Spinal cord (tissue), 10 donors: ENCODE data around the gene PATZ1. TPM values are rescaled to one million over a fixed set of nuclear protein-coding genes. Genes with fewer than 3 reads are reported as not detected.

Source experiments
- DNase-seq, 6 donors: peaks; one replicate each; pipeline versions ENCODE4 v3.0.0 to v3.0.0-alpha.2; 2013 to 2015; ENCODE audit warnings: low spot score in 6 of 6, low read depth in 4 of 6
- H3K27ac ChIP-seq: one replicate; pipeline ENCODE4 v1.5.1; 2013; ENCODE audit warnings: low read depth, low read length, control low read depth
- H3K27me3 ChIP-seq: one replicate; pipeline ENCODE4 v1.6.1; 2013; ENCODE audit warnings: low read length; ENCODE audit not compliant: control insufficient read depth, insufficient read depth
- H3K36me3 ChIP-seq: one replicate; pipeline ENCODE4 v1.6.1; 2013; ENCODE audit warnings: low read length; ENCODE audit not compliant: control insufficient read depth, insufficient read depth
- H3K4me1 ChIP-seq: one replicate; pipeline ENCODE4 v1.6.1; 2013; ENCODE audit warnings: low read length; ENCODE audit not compliant: control insufficient read depth, insufficient read depth
- H3K4me3 ChIP-seq: one replicate; pipeline ENCODE4 v1.5.1; 2013; ENCODE audit warnings: low read depth, low read length, control low read depth
- H3K9me3 ChIP-seq: one replicate; pipeline ENCODE4 v1.6.1; 2013; ENCODE audit warnings: low read length; ENCODE audit not compliant: control insufficient read depth, insufficient read depth
- WGBS: methylation state at CpG from one replicate; pipeline ENCODE4 v1.1.5; 2013; ENCODE audit warnings: missing lambda C conversion rate; ENCODE audit not compliant: insufficient coverage; 5-methylcytosine and 5-hydroxymethylcytosine counted together
- polyA plus RNA-seq, 2 donors: library from polyadenylated mRNA; unstranded; fragments of 120-200 nt; gene quantifications; one replicate each; pipeline ENCODE4 v1.2.1, GENCODE V29; 2013; ENCODE audit not compliant: insufficient read length in 2 of 2
- total RNA-seq, 2 donors: library from RNA; depleted of rRNA in 1 of 2; stranded (reverse); fragments of 120-200 nt in 1 of 2; fragments of >200 nt in 1 of 2; gene quantifications; one replicate each; pipeline versions ENCODE4 v1.2.3 to v1.2.4, GENCODE V29; 2013 to 2014
- donor health status: healthy.

Gene PATZ1
- total and polyA plus RNA-seq, 4 donors, result 18.6 to 62.5 (median 44.3) TPM

- Histone ChIP-seq H3K27ac (peak overlapping the region; percentile 81), H3K36me3 (peaks cover 49% of the 10 kb centered on the region), H3K4me3 (peak overlapping the region; percentile 77), H3K4me1 (peaks cover 72% of the 10 kb centered on the region), H3K27me3 (no peaks in the 10 kb centered on the region), H3K9me3 (no peaks in the 10 kb centered on the region)
- WGBS, result 19% methylated on average over 35 of the region's 35 CpGs
- peak in 2 of 6 donors; percentile 39 to 60 for DNase-seq
These were observed 1.4 kb downstream of the PATZ1 start for GRCh38 chr22:31344578-31345330.

- H3K9me3 ChIP-seq, result no peaks in the 10 kb centered on the region
- H3K36me3 ChIP-seq, result peaks cover 54% of the 10 kb centered on the region
- peak overlapping the region; percentile 81 for H3K27ac ChIP-seq
- H3K4me1 ChIP-seq, result peaks cover 77% of the 10 kb centered on the region
- H3K4me3 ChIP-seq, result peak overlapping the region; percentile 77
- no peaks in the 10 kb centered on the region for H3K27me3 ChIP-seq
- WGBS, result 47% methylated on average over 11 of the region's 12 CpGs
- no peak for DNase-seq
These were observed 1.9 kb downstream of the PATZ1 start for GRCh38 chr22:31344256-31344577.

- Histone ChIP-seq H3K4me1 (peaks cover 79% of the 10 kb centered on the region), H3K36me3 (peaks cover 56% of the 10 kb centered on the region), H3K4me3 (peak overlapping the region; percentile 77), H3K9me3 (no peaks in the 10 kb centered on the region), H3K27ac (peak overlapping the region; percentile 81), H3K27me3 (no peaks in the 10 kb centered on the region)
- DNase-seq, result peak in 2 of 6 donors; percentile 76 to 79
- WGBS, result 1% methylated on average over 14 of the region's 18 CpGs
These were observed 2.6 kb downstream of the PATZ1 start for GRCh38 chr22:31343235-31344191.

- Histone ChIP-seq H3K36me3 (peaks cover 59% of the 10 kb centered on the region), H3K9me3 (no peaks in the 10 kb centered on the region), H3K4me1 (peaks cover 74% of the 10 kb centered on the region), H3K27me3 (no peaks in the 10 kb centered on the region), H3K4me3 (peak overlapping the region; percentile 77), H3K27ac (peak overlapping the region; percentile 81)
- 9% methylated on average over 12 of the region's 16 CpGs for WGBS
- DNase-seq, result peak in 2 of 6 donors; percentile 40 to 53
These were observed 3.6 kb downstream of the PATZ1 start for GRCh38 chr22:31342389-31343140.

GRCh38 chr22:31341386-31342088, 4.6 kb downstream of the PATZ1 start:
- DNase-seq, result no peak
- Histone ChIP-seq H3K9me3 (no peaks in the 10 kb centered on the region), H3K4me1 (peaks cover 64% of the 10 kb centered on the region), H3K36me3 (peaks cover 65% of the 10 kb centered on the region), H3K27me3 (no peaks in the 10 kb centered on the region), H3K27ac (no peak overlapping the region), H3K4me3 (no peak overlapping the region)
- WGBS, result 91% methylated on average over 9 of the region's 14 CpGs

- H3K4me3 ChIP-seq, result no peak overlapping the region
- no peaks in the 10 kb centered on the region for H3K9me3 ChIP-seq
- peaks cover 69% of the 10 kb centered on the region for H3K36me3 ChIP-seq
- WGBS, result 20% methylated on average over 2 of the region's 2 CpGs
- H3K27ac ChIP-seq, result no peak overlapping the region
- peaks cover 64% of the 10 kb centered on the region for H3K4me1 ChIP-seq
- no peaks in the 10 kb centered on the region for H3K27me3 ChIP-seq
- DNase-seq, result no peak
These were observed 5.3 kb downstream of the PATZ1 start for GRCh38 chr22:31340765-31341247.

GRCh38 chr22:31340360-31340759, 5.8 kb downstream of the PATZ1 start:
- no peak overlapping the region for H3K27ac ChIP-seq
- H3K27me3 ChIP-seq, result no peaks in the 10 kb centered on the region

GRCh38 chr22:31339148-31339832, 6.9 kb downstream of the PATZ1 start:
- Histone ChIP-seq H3K4me3 (no peak overlapping the region), H3K4me1 (peaks cover 63% of the 10 kb centered on the region), H3K36me3 (peaks cover 75% of the 10 kb centered on the region), H3K27ac (no peak overlapping the region), H3K27me3 (no peaks in the 10 kb centered on the region), H3K9me3 (no peaks in the 10 kb centered on the region)
- 42% methylated on average over 5 of the region's 6 CpGs for WGBS
- no peak for DNase-seq

More at GRCh38 chr22:31340360-31340759, 5.8 kb downstream of the PATZ1 start:
- Histone ChIP-seq H3K4me3 (no peak overlapping the region), H3K9me3 (no peaks in the 10 kb centered on the region), H3K36me3 (peaks cover 74% of the 10 kb centered on the region), H3K4me1 (peaks cover 67% of the 10 kb centered on the region)
- 71% methylated on average over 1 of the region's 6 CpGs for WGBS
- DNase-seq, result no peak
